Adrenal gland (tissue), 12 donors: ENCODE results near the gene MTUS2. TPM values are rescaled to one million over a fixed set of nuclear protein-coding genes. Genes with fewer than 3 reads are reported as not detected.

Source experiments
- DNase-seq, 7 donors: peaks; one replicate each; pipeline ENCODE4 v3.0.0-alpha.2; 2019 to 2020
- H3K27ac ChIP-seq, 5 donors: fragments of 200-600 bp; sonication (generic) in 4 of 5; 1 replicate in 3 of 5; 2 replicates in 2 of 5; pipeline versions ENCODE4 v1.5.1 to v1.8.0; 2016 to 2020; ENCODE audit warnings: mild to moderate bottlenecking in 1 of 5
- H3K27me3 ChIP-seq: fragments of 200-600 bp; 2 replicates; pipeline ENCODE4 v1.8.0; 2021
- H3K36me3 ChIP-seq, 2 donors: fragments of 200-600 bp; replicated peaks in 1 of 2; 1 replicate in 1 of 2; 2 replicates in 1 of 2; pipeline versions ENCODE4 v1.5.1 to v1.8.0; 2018 to 2022
- H3K4me1 ChIP-seq, 2 donors: fragments of 200-600 bp; replicated peaks in 1 of 2; 1 replicate in 1 of 2; 2 replicates in 1 of 2; pipeline versions ENCODE4 v1.5.1 to v1.8.0; 2018 to 2021
- H3K4me3 ChIP-seq, 4 donors: fragments of 200-600 bp; sonication (generic) in 3 of 4; one replicate each; pipeline ENCODE4 v1.5.1; 2016 to 2018
- H3K9me3 ChIP-seq, 3 donors: fragments of 200-600 bp; sonication (generic) in 1 of 3; replicated peaks in 1 of 3; 1 replicate in 2 of 3; 2 replicates in 1 of 3; pipeline versions ENCODE4 v1.5.1 to v1.8.0; 2016 to 2021
- CTCF ChIP-seq, 6 experiments: fragments of 450-650 bp in 4 of 6; fragments of 200-600 bp in 2 of 6; sonication (generic) in 1 of 6; IDR thresholded peaks; 1 replicate in 5 of 6; 2 replicates in 1 of 6; pipeline versions ENCODE4 v1.5.1 to v1.8.0; 2016 to 2021; ENCODE audit warnings: antibody characterized with exemption in 6 of 6, mild to moderate bottlenecking in 2 of 6, moderate library complexity in 1 of 6
- POLR2A ChIP-seq, 2 donors: fragments of 450-650 bp; IDR thresholded peaks; one replicate each; pipeline ENCODE4 v1.6.1; 2017; ENCODE audit warnings: antibody characterized with exemption in 2 of 2, mild to moderate bottlenecking in 2 of 2, moderate library complexity in 1 of 2
- WGBS, 4 donors: extraction: QIAGEN DNeasy Blood & Tissue Kit in 2 of 4; methylation state at CpG; one replicate each; pipeline versions ENCODE4 v1.1.5 to v1.1.7; 2013 to 2017; 5-methylcytosine and 5-hydroxymethylcytosine counted together
- intact Hi-C, 2 donors: fragments of 100-400 bp; cut with DNase I; formaldehyde crosslinking; loops; one replicate each; pipeline versions ENCODE4 v1.14.1 to v1.15.0; 2022 to 2023
- polyA plus RNA-seq, 3 donors: library from polyadenylated mRNA; stranded (reverse); fragments of 200-250 nt in 2 of 3; fragments of 350-450 nt in 1 of 3; fragmentation: Illumina TruSeq in 1 of 3; extraction: RNeasy Lipid Tissue Mini Kit (QIAGEN cat#74804) in 1 of 3; gene quantifications; one replicate each; pipeline ENCODE4 v1.2.3, GENCODE V29; 2013 to 2014
- total RNA-seq, 9 donors: library from RNA; depleted of rRNA in 4 of 9; stranded (reverse); fragments of >200 nt in 4 of 9; fragments of 120-200 nt in 1 of 9; fragmentation: NEBNext Ultra II Directional in 1 of 9; extraction: Animal tissue kit (Norgen Biotek cat#: 25700) in 1 of 9; gene quantifications; one replicate each; pipeline versions ENCODE4 v1.1.0 to v1.2.4, GENCODE V29; 2013 to 2023
- donor health status: healthy with polysubstance abuse.
- donor health status: Bipolar disorder and iron deficiency.
- donor health status: DM: yes; HTN: yes; CAD: no.
- donor health status: DM: no; HTN: no; CAD: no.
- donor health status: DM: no; HTN: no; CAD: no.
- donor health status: DM: yes; HTN: yes; CAD: no.

The MTUS2 gene
- total and polyA plus RNA-seq, 12 donors: 0.07 to 0.24 (median 0.14) TPM; not detected in 5

DNA sequence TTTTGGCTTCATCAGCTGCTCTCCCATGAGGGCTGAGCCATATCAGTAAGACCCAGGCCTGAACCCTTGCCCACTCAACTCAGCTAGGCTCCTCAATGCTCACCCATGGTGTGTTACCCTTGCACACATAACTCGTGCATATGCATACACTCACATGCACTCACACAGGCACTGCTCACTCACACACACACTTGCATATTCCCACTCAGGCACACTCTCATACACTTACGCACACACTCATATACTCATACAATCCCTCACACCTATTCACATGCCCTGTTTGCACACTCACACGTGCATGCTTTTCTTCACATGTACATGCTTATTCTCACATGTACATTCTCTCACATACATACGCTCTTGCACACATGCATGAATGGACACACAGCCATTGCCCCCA, 681.5 kb downstream of the MTUS2 start:
- 78 to 89% (median 83%) methylated on average over 4 of the region's 4 CpGs for WGBS, 4 donors
- intact Hi-C loops: no loop called here
- no peak overlapping the region for H3K4me3 ChIP-seq
- no peaks in the 10 kb centered on the region for H3K9me3 ChIP-seq
- no peaks in the 10 kb centered on the region for H3K36me3 ChIP-seq
- no peak for DNase-seq
- no peaks in the 10 kb centered on the region for H3K4me1 ChIP-seq
- TF ChIP-seq CTCF (IDR thresholded peaks at IDR 0.05) (no peak), POLR2A (IDR thresholded peaks at IDR 0.05) (no peak)
- H3K27ac ChIP-seq: no peak overlapping the region
- peaks cover 23% of the 10 kb centered on the region for H3K27me3 ChIP-seq

- intact Hi-C loops: no loop called here
- 83 to 93% (median 89%) methylated on average over 10 to 13 of the region's 13 CpGs for WGBS, 4 donors
- no peak overlapping the region for H3K4me3 ChIP-seq
- no peaks in the 10 kb centered on the region for H3K4me1 ChIP-seq
- no peak overlapping the region for H3K27ac ChIP-seq
- H3K36me3 ChIP-seq: no peaks in the 10 kb centered on the region
- no peak for DNase-seq
- peaks cover 23% of the 10 kb centered on the region for H3K27me3 ChIP-seq
- TF ChIP-seq POLR2A (IDR thresholded peaks at IDR 0.05) (no peak), CTCF (IDR thresholded peaks at IDR 0.05) (no peak)
- H3K9me3 ChIP-seq: no peaks in the 10 kb centered on the region
Observed at GRCh38 chr13:29502391-29503008, 682.4 kb downstream of the MTUS2 start.

GRCh38 chr13:29503041-29503837, 683.1 kb downstream of the MTUS2 start:
- 44 to 61% (median 50%) methylated on average over 18 to 32 of the region's 32 CpGs for WGBS, 4 donors
- H3K4me3 ChIP-seq: no peak overlapping the region

More at GRCh38 chr13:29503041-29503837, 683.1 kb downstream of the MTUS2 start:
- TF ChIP-seq POLR2A (IDR thresholded peaks at IDR 0.05) (no peak), CTCF (IDR thresholded peaks at IDR 0.05) (no peak)
- Histone ChIP-seq H3K9me3 (no peaks in the 10 kb centered on the region), H3K27ac (no peak overlapping the region), H3K27me3 (peaks cover 23% of the 10 kb centered on the region), H3K4me1 (no peaks in the 10 kb centered on the region), H3K36me3 (no peaks in the 10 kb centered on the region)
- DNase-seq: no peak
- intact Hi-C loops: no loop called here
